Neural cell (in vitro differentiated cells): ENCODE results near the gene GNG13. TPM values are rescaled to one million over a fixed set of nuclear protein-coding genes. Genes with fewer than 3 reads are reported as not detected.

ENCODE experiments used
- H2AFZ ChIP-seq: fragments of 200-600, 300-800 bp; sonication (generic), shearing (Covaris generic); 2 replicates; pipeline ENCODE4 v1.6.0; 2014; ENCODE audit warnings: low read depth, mild to moderate bottlenecking, antibody characterized with exemption, low read length, moderate library complexity
- H3F3A ChIP-seq: fragments of 200-600 bp; shearing (Covaris generic); 2 replicates; pipeline ENCODE4 v1.6.1; 2016; ENCODE audit warnings: mild to moderate bottlenecking, moderate library complexity, mixed read lengths, antibody characterized with exemption, low read length; ENCODE audit not compliant: insufficient read depth, poor library complexity, severe bottlenecking
- H3K27ac ChIP-seq: fragments of 200-600, 300-800 bp; sonication (generic), shearing (Covaris generic); 2 replicates; pipeline ENCODE4 v1.5.1; 2014; ENCODE audit warnings: mild to moderate bottlenecking, low read length, moderate library complexity
- H3K27me3 ChIP-seq: fragments of 300-800, 200-600 bp; sonication (generic), shearing (Covaris generic); 2 replicates; pipeline ENCODE4 v1.6.0; 2014; ENCODE audit warnings: mild to moderate bottlenecking, low read depth, low read length, moderate library complexity; ENCODE audit not compliant: insufficient read depth
- H3K36me3 ChIP-seq: fragments of 300-800, 200-600 bp; sonication (generic), shearing (Covaris generic); 2 replicates; pipeline ENCODE4 v1.5.1; 2014; ENCODE audit warnings: mild to moderate bottlenecking, antibody characterized with exemption, low read length, moderate library complexity; ENCODE audit not compliant: insufficient read depth
- H3K4me2 ChIP-seq: fragments of 300-800, 200-600 bp; sonication (generic), shearing (Covaris generic); 2 replicates; pipeline ENCODE4 v1.6.0; 2014; ENCODE audit warnings: mild to moderate bottlenecking, low read length
- H3K4me3 ChIP-seq: fragments of 300-800, 200-600 bp; sonication (generic), shearing (Covaris generic); 2 replicates; pipeline ENCODE4 v1.5.1; 2014; ENCODE audit warnings: mild to moderate bottlenecking, low read length, moderate library complexity
- H3K79me2 ChIP-seq: fragments of 200-600 bp; shearing (Covaris generic); replicated peaks from 2 replicates; pipeline ENCODE4 v1.6.0; 2014; ENCODE audit warnings: mild to moderate bottlenecking, low read length, moderate library complexity; ENCODE audit not compliant: insufficient read depth
- H3K9ac ChIP-seq: fragments of 300-800, 200-600 bp; sonication (generic), shearing (Covaris generic); 2 replicates; pipeline ENCODE4 v1.6.1; 2016; ENCODE audit warnings: mild to moderate bottlenecking, low read length, mixed read lengths
- H3K9me2 ChIP-seq: fragments of 200-600 bp; shearing (Covaris generic); 2 replicates; pipeline ENCODE4 v1.6.1; 2016; ENCODE audit warnings: mild to moderate bottlenecking, low read length, mixed read lengths; ENCODE audit not compliant: insufficient read depth
- H3K9me3 ChIP-seq: fragments of 200-600, 300-800 bp; sonication (generic), shearing (Covaris generic); 2 replicates; pipeline ENCODE4 v1.6.1; 2016; ENCODE audit warnings: mild to moderate bottlenecking, mixed run types, low read length, moderate library complexity, mixed read lengths
- H4K20me1 ChIP-seq: fragments of 200-600 bp; shearing (Covaris generic); 2 replicates; pipeline ENCODE4 v1.6.1; 2016; ENCODE audit warnings: mild to moderate bottlenecking, mixed run types; ENCODE audit not compliant: insufficient read depth
- EP300 ChIP-seq: fragments of 450-650 bp; conservative IDR thresholded peaks from 2 replicates; pipeline ENCODE4 v1.6.1; 2014; ENCODE audit warnings: antibody characterized with exemption, mild to moderate bottlenecking, moderate library complexity; ENCODE audit not compliant: poor library complexity, severe bottlenecking
- EZH2 ChIP-seq: fragments of 200-600, 300-800 bp; shearing (Covaris generic), sonication (generic); IDR thresholded peaks from 2 replicates; pipeline ENCODE4 v1.6.1; 2014; ENCODE audit warnings: antibody characterized with exemption, low read length, borderline replicate concordance, mild to moderate bottlenecking; ENCODE audit not compliant: insufficient read depth, poor library complexity, severe bottlenecking
- MXI1 ChIP-seq: fragments of 450-650 bp; conservative IDR thresholded peaks from 2 replicates; pipeline ENCODE4 v1.6.1; 2014; ENCODE audit warnings: antibody characterized with exemption, mild to moderate bottlenecking; ENCODE audit not compliant: poor library complexity, severe bottlenecking
- RAD21 ChIP-seq: fragments of 450-650 bp; conservative IDR thresholded peaks from 2 replicates; pipeline ENCODE4 v1.6.1; 2014; ENCODE audit warnings: antibody characterized with exemption, mild to moderate bottlenecking, moderate library complexity
- SMC3 ChIP-seq: fragments of 450-650 bp; conservative IDR thresholded peaks from 2 replicates; pipeline ENCODE4 v1.6.1; 2014; ENCODE audit warnings: antibody characterized with exemption, mild to moderate bottlenecking, moderate library complexity; ENCODE audit not compliant: poor library complexity
- TAF1 ChIP-seq: IDR thresholded peaks from 2 replicates; pipeline ENCODE4 v1.6.1; 2012; ENCODE audit warnings: low read depth
- polyA minus RNA-seq: library from RNA; depleted of rRNA, polyadenylated mRNA; stranded (reverse); fragments of >200 nt; gene quantifications from 2 replicates; pipeline ENCODE4 v1.2.3, GENCODE V29; 2014
- polyA plus RNA-seq: library from polyadenylated mRNA; depleted of rRNA; stranded (reverse); fragments of >200 nt; gene quantifications from 2 replicates; pipeline ENCODE4 v1.2.3, GENCODE V29; 2014
- TF ChIP-seq, protein P1 (sequence below): fragments of 450-650 bp; IDR thresholded peaks from 2 replicates; pipeline ENCODE4 v1.5.1; 2014; ENCODE audit warnings: antibody characterized with exemption, mild to moderate bottlenecking, moderate library complexity; ENCODE audit not compliant: poor library complexity, severe bottlenecking
- TF ChIP-seq, protein P2 (sequence below): IDR thresholded peaks from 2 replicates; pipeline ENCODE4 v1.6.1; 2012; ENCODE audit warnings: borderline replicate concordance

Gene GNG13
- not detected in 2 replicates for polyA plus RNA-seq
- not detected in 2 replicates for polyA minus RNA-seq

DNA sequence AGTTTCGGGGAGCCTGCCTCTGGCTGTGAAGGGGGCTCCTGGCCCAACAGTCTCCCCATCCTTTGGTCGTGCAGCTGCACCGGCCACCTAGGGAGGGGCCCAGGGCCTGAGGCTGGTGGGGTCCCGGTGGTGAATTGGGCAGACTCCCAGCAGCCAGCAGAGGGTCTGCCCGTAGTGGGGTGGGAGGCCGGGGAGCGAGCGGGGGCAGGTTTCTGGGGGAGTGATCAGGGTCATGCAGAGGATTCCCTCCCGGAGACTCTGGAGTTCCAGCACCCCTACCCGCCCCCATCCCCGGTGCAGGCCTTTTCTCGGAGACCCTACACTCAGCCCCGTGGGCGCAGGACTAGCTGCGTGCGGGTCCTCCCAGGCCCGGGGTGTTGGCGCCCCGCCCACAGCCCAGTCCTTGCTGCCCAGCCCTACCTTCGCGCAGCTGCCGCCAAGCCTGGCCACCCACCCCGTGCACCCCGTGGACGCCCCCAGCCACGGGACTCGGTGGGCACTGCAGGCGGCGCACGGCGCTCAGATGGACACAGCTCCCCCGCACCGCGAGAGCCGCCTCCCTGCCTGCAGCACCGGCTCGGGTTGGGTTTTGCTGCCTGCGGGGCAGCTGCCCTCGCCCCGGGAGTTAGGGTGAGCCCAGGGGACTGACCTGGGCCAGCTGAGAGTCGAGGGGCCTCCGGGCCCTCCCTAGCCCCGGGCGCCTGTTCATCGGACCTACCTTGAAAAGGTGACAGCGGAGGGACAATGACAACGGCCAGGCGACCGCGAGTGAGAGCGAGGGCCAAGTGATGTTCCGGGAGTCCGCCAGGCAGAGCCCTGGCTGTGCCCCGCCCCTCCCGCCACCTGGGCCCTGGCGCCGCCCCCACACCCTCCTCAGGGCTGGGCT, at the start of gene GNG13:
GNG13 (minus strand) TSS at position 787 of the 886 bp plus-strand sequence. CDS start 1,657 bp downstream, outside the sequence.
- H3F3A ChIP-seq = no peaks in the 10 kb centered on the region
- H3K79me2 ChIP-seq = no peaks in the 10 kb centered on the region
- no peak within 1 kb of the TSS for H3K9ac ChIP-seq
- H4K20me1 ChIP-seq = no peaks in the 10 kb centered on the region
- no peak within 1 kb of the TSS for H3K27ac ChIP-seq
- no peaks in the 10 kb centered on the region for H3K9me2 ChIP-seq
- H3K27me3 ChIP-seq = peaks cover 15% of the 10 kb centered on the region
- no peak within 1 kb of the TSS for H3K4me3 ChIP-seq
- TF ChIP-seq RAD21 (no peak), SMC3 (no peak), TAF1 (no peak), EZH2 (no peak), EP300 (no peak), MXI1 (no peak)
- TF ChIP-seq, protein P1, sequence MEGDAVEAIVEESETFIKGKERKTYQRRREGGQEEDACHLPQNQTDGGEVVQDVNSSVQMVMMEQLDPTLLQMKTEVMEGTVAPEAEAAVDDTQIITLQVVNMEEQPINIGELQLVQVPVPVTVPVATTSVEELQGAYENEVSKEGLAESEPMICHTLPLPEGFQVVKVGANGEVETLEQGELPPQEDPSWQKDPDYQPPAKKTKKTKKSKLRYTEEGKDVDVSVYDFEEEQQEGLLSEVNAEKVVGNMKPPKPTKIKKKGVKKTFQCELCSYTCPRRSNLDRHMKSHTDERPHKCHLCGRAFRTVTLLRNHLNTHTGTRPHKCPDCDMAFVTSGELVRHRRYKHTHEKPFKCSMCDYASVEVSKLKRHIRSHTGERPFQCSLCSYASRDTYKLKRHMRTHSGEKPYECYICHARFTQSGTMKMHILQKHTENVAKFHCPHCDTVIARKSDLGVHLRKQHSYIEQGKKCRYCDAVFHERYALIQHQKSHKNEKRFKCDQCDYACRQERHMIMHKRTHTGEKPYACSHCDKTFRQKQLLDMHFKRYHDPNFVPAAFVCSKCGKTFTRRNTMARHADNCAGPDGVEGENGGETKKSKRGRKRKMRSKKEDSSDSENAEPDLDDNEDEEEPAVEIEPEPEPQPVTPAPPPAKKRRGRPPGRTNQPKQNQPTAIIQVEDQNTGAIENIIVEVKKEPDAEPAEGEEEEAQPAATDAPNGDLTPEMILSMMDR = no peak
- TF ChIP-seq, protein P2, sequence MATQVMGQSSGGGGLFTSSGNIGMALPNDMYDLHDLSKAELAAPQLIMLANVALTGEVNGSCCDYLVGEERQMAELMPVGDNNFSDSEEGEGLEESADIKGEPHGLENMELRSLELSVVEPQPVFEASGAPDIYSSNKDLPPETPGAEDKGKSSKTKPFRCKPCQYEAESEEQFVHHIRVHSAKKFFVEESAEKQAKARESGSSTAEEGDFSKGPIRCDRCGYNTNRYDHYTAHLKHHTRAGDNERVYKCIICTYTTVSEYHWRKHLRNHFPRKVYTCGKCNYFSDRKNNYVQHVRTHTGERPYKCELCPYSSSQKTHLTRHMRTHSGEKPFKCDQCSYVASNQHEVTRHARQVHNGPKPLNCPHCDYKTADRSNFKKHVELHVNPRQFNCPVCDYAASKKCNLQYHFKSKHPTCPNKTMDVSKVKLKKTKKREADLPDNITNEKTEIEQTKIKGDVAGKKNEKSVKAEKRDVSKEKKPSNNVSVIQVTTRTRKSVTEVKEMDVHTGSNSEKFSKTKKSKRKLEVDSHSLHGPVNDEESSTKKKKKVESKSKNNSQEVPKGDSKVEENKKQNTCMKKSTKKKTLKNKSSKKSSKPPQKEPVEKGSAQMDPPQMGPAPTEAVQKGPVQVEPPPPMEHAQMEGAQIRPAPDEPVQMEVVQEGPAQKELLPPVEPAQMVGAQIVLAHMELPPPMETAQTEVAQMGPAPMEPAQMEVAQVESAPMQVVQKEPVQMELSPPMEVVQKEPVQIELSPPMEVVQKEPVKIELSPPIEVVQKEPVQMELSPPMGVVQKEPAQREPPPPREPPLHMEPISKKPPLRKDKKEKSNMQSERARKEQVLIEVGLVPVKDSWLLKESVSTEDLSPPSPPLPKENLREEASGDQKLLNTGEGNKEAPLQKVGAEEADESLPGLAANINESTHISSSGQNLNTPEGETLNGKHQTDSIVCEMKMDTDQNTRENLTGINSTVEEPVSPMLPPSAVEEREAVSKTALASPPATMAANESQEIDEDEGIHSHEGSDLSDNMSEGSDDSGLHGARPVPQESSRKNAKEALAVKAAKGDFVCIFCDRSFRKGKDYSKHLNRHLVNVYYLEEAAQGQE = no peak
- H3K4me2 ChIP-seq = no peak within 1 kb of the TSS
- no peak within 1 kb of the TSS for H2AFZ ChIP-seq
- H3K36me3 ChIP-seq = no peaks in the 10 kb centered on the region
- H3K9me3 ChIP-seq = no peaks in the 10 kb centered on the region

DNA sequence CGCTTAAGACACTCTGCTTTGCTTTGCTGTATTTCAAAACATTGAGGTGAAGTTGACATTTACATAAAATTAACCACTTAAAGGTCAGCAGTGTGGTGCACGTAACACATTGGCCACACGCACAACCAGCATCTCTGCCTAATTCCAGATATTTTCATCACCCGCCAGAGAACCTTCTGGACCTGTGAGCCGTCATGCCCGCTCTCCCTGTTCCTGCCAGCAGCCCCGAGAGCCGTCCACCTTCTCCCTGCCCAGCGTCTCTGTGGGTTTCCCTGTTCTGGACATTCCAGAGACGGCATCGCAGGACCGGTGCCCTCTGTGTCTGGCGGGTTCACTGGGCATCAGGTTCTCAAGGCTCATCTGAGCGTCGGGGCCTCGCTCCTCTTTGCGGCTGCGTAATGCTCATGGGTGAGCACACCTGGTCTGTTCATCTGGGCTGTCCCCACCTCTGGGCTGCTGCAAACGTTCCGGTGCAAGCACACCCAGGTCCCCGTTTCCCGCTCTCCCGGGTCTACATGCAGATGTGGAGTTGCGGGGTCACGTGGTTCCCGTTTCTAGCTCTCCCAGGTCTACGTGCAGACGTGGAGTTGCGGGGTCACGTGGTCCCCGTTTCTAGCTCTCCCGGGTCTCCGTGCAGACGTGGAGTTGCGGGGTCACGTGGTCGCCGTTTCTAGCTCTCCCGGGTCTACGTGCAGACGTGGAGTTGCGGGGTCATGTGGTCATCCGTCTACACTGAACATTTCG, 48.1 kb upstream of the GNG13 start:
- no peak overlapping the region for H3K4me2 ChIP-seq
- H3K27ac ChIP-seq = no peak overlapping the region
- no peak overlapping the region for H2AFZ ChIP-seq
- TF ChIP-seq SMC3 (no peak), RAD21 (no peak), MXI1 (no peak)
- no peaks in the 10 kb centered on the region for H3K9me2 ChIP-seq
- no peak overlapping the region for H3K9ac ChIP-seq
- H4K20me1 ChIP-seq = no peaks in the 10 kb centered on the region
- H3K36me3 ChIP-seq = no peaks in the 10 kb centered on the region
- H3K79me2 ChIP-seq = no peaks in the 10 kb centered on the region
- no peak overlapping the region for H3K4me3 ChIP-seq
- H3K27me3 ChIP-seq = no peaks in the 10 kb centered on the region
- H3F3A ChIP-seq = no peaks in the 10 kb centered on the region
- H3K9me3 ChIP-seq = peaks cover 26% of the 10 kb centered on the region
